Activated CD4-positive, alpha-beta T cell treated with anti-CD3 and anti-CD28 coated beads for 36 hours (primary cell): ENCODE data around the gene AGO1. TPM values are rescaled to one million over a fixed set of nuclear protein-coding genes. Genes with fewer than 3 reads are reported as not detected.

Source experiments
- ATAC-seq: fragments of 200-7000 bp; cut with Tn5 transposase; one replicate; pipeline ENCODE4 v1.10.0; 2021; ENCODE audit warnings: mild to moderate bottlenecking, moderate library complexity
- CTCF ChIA-PET: fragments of 350-600 bp; sonication (Branson Sonifier 250); formaldehyde crosslinking; loops from one replicate; lab custom pipeline; 2021; ENCODE audit warnings: antibody characterized with exemption; lab: Charles Lee
- POLR2A ChIA-PET: fragments of 350-600 bp; sonication (Branson Sonifier 250); formaldehyde crosslinking; loops from one replicate; lab custom pipeline; 2021; ENCODE audit warnings: antibody characterized with exemption, inconsistent platforms; lab: Charles Lee
- DNase-seq: peaks from one replicate; pipeline ENCODE4 v3.0.0-alpha.2; 2020
- H3K27ac Mint-ChIP-seq: one replicate; pipeline ENCODE4 v1.8.0; 2021; ENCODE audit warnings: mixed read lengths
- H3K27me3 Mint-ChIP-seq: one replicate; pipeline ENCODE4 v1.8.0; 2021; ENCODE audit warnings: mixed read lengths
- H3K36me3 Mint-ChIP-seq: one replicate; pipeline ENCODE4 v1.8.0; 2021; ENCODE audit warnings: low read depth, mixed read lengths
- H3K4me1 Mint-ChIP-seq: one replicate; pipeline ENCODE4 v1.8.0; 2021; ENCODE audit warnings: mixed read lengths
- H3K4me3 Mint-ChIP-seq: one replicate; pipeline ENCODE4 v1.8.0; 2021; ENCODE audit warnings: mild to moderate bottlenecking, moderate library complexity, mixed read lengths
- H3K9me3 Mint-ChIP-seq: one replicate; pipeline ENCODE4 v1.8.0; 2021; ENCODE audit warnings: low read depth, mixed read lengths
- intact Hi-C, 2 experiments: fragments of 100-400 bp; cut with DNase I in 1 of 2; cut with micrococcal nuclease in 1 of 2; formaldehyde crosslinking; loops; one replicate each; pipeline versions ENCODE4 v1.14.2 to v1.15.1; 2022 to 2024; cut with DNase I, micrococcal nuclease
- total RNA-seq, 2 experiments: library from RNA; stranded (reverse); gene quantifications; one replicate each; pipeline ENCODE4 v1.2.3, GENCODE V29; 2021

Gene AGO1
- total RNA-seq: 10 to 100 TPM; 31.5 to 34.6 TPM

DNA sequence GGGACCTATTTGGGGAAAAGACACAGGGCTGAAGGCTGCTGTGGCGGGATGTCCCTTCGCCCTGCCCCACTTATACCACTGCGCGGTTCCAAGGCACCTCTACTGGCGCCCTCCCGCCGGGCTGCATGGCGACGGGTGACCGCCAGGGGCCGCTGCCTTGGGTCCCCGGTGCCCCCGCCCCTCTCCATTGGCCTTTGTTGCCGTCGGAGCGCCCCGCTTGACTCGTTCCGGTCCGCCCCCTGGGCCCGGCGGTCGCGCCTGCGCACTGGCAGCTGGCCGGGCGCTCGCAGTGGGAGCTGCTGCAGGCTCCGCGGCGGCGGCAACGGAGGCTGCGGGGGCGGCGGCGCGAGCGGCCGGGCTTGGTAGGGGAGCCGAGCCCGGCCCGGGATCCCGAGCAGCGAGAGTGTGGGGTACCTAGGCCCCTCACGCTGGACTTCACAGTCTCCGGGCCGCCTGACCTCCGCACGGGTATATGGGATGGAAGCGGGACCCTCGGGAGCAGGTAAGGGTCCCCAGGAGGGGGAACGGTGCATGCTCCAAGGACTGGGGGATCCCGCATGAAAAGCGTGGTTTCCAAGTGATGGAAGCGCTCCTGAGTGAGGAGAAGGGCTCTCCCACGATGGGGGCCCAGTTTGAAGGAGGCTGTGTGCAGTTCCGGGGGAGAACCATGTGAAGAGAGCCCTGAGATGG is at the start of gene AGO1:
AGO1 (plus strand) TSS at position 265 of the 690 bp plus-strand sequence; CDS start at position 478, 213 bp downstream.
- Mint-ChIP-seq H3K4me3 (peak within 1 kb of the TSS; percentile 91), H3K27me3 (no peaks in the 10 kb centered on the region), H3K27ac (peak within 1 kb of the TSS; percentile 73), H3K4me1 (peaks cover 46% of the 10 kb centered on the region), H3K36me3 (no peaks in the 10 kb centered on the region), H3K9me3 (no peaks in the 10 kb centered on the region)
- DNase-seq (peak; percentile 98), ATAC-seq (peak; percentile 95)
- intact Hi-C loops: loop anchor here (1.0 to 10.0 kb wide), 12 partner anchors 48 to 851 kb away; partner anchors contain the start of genes ADPRS (in 2 of the 2), AGO3 (in 2 of the 2), CLSPN (in 1 of the 2) and KIAA0319L (in 1 of the 2)
- ChIA-PET POLR2A (interaction anchor here (0.6 to 1.1 kb wide), 2 partner anchors 48 to 302 kb away, joined by 4 to 6 read pairs; partner anchors contain the start of gene AGO3), CTCF (interaction anchor here (0.6 to 2.8 kb wide), 20 partner anchors 9 to 432 kb away, joined by 3 to 17 read pairs (median 4); partner anchors contain the start of genes AGO3 and CLSPN)

DNA sequence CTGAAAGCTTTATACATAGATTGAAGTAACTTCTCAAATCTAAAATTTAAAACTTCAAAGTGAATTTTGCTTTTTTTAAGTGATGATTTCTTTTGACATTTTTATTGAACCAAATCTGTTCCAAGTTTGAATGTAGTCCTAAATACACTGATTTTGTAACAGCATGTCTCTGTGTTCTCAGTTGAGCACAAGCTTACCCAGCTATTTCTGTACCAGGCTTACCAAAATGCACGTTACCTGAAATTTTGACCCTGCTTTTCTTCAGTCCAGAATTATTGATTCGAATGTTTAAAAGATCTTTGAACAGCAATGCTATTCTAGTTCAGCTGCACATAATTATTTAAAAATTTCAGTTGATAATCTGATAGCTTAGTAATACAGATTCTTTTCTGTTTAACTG is 49.6 kb upstream of the AGO1 start:
- CTCF ChIA-PET: interaction anchor here (1.3 kb wide), 1 partner anchor 21 kb away, joined by 3 read pairs; no protein-coding TSS in a partner anchor
- Mint-ChIP-seq H3K4me3 (no peak overlapping the region), H3K27ac (no peak overlapping the region), H3K36me3 (peaks cover 26% of the 10 kb centered on the region), H3K27me3 (no peaks in the 10 kb centered on the region), H3K9me3 (no peaks in the 10 kb centered on the region), H3K4me1 (no peaks in the 10 kb centered on the region)
- POLR2A ChIA-PET: interaction anchor here (0.6 kb wide), 1 partner anchor 16 kb away, joined by 5 read pairs; no protein-coding TSS in a partner anchor
- no peak for DNase-seq
- ATAC-seq: no peak
- intact Hi-C loops: no loop called here

DNA sequence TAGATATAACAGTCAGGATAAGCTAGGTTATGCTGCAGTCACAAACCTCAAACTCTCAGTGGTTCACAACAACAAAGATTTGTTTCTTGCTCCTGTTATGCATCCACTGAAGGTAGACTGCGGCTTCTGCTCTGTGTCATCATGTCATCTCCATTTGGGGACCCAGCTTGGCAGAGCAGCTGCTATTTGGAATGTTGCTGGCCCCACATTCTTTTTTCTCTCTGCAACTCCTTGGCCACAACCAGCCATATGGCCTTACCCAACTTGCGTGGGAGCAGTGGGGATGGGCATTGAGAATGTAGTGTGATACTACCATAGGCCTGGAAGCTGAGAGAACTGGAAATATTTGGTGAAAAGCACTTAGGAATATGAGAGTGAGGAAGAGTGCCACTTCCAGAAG is 48.8 kb upstream of the AGO1 start:
- Mint-ChIP-seq H3K27ac (no peak overlapping the region), H3K4me1 (no peaks in the 10 kb centered on the region), H3K36me3 (peaks cover 26% of the 10 kb centered on the region), H3K27me3 (no peaks in the 10 kb centered on the region), H3K9me3 (no peaks in the 10 kb centered on the region), H3K4me3 (no peak overlapping the region)
- ATAC-seq (no peak), DNase-seq (no peak)
- ChIA-PET CTCF (no interaction called here), POLR2A (interaction anchor here (0.6 kb wide), 1 partner anchor 17 kb away, joined by 5 read pairs; no protein-coding TSS in a partner anchor)
- intact Hi-C loops: no loop called here

- ATAC-seq (no peak), DNase-seq (no peak)
- ChIA-PET CTCF (no interaction called here), POLR2A (no interaction called here)
- Mint-ChIP-seq H3K4me1 (no peaks in the 10 kb centered on the region), H3K27me3 (no peaks in the 10 kb centered on the region), H3K27ac (no peak overlapping the region), H3K4me3 (no peak overlapping the region), H3K36me3 (peaks cover 26% of the 10 kb centered on the region), H3K9me3 (no peaks in the 10 kb centered on the region)
- intact Hi-C loops: no loop called here
Measured at GRCh38 chr1:35835398-35835797, 47.6 kb upstream of the AGO1 start.

DNA sequence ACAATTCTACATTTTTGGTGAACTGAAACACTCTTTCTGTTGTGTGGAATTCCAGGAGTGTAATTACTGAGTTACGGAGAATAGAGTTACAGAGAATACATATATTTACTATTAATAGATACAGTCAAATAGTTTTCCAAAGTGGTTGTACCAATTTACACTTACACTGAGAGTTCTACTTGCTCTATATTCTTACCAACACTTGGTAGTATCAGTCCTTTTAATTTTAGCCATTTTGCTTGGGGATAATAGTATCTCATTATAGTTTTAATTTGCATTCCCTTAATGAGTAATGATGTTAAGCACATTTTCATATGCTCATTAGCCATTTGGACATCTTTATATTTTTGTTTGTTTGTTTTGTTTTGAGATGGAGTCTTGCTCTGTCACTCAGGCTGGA is 46.3 kb upstream of the AGO1 start:
- ATAC-seq: no peak
- intact Hi-C loops: no loop called here
- Mint-ChIP-seq H3K36me3 (peaks cover 26% of the 10 kb centered on the region), H3K4me1 (no peaks in the 10 kb centered on the region), H3K4me3 (no peak overlapping the region), H3K27ac (no peak overlapping the region), H3K9me3 (no peaks in the 10 kb centered on the region), H3K27me3 (no peaks in the 10 kb centered on the region)
- ChIA-PET CTCF (no interaction called here), POLR2A (no interaction called here)
- no peak for DNase-seq

DNA sequence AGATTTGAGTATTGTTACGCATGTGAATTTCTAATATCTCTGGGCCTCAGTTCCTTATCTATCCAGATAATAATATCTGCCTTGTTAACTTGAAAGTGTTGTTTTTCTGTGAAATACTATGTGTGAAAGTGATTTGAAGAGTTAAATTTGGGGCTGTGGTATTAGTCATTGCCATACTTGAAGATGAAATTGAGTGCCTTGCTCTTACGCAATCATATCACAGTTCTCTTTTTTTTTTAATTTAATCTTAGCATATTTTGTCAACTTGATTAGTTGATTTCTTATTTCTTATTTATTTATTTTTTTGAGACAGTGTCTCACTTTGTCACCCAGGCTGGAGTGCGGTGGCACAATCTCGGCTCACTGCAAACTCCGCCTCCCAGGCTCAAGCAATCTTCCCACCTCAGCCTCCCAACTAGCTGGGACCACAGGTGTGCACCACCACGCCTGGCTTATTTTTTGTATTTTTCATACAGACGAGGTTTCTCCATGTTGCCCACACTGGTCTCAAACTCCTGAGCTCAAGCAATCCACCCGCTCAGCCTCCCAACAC is 44.2 kb upstream of the AGO1 start:
- DNase-seq (no peak), ATAC-seq (no peak)
- H3K36me3 Mint-ChIP-seq: peaks cover 22% of the 10 kb centered on the region
- ChIA-PET CTCF (no interaction called here), POLR2A (no interaction called here)
- intact Hi-C loops: no loop called here
- no peaks in the 10 kb centered on the region for H3K9me3 Mint-ChIP-seq
- H3K27ac Mint-ChIP-seq: no peak overlapping the region
- no peak overlapping the region for H3K4me3 Mint-ChIP-seq
- H3K4me1 Mint-ChIP-seq: no peaks in the 10 kb centered on the region
- H3K27me3 Mint-ChIP-seq: no peaks in the 10 kb centered on the region

DNA sequence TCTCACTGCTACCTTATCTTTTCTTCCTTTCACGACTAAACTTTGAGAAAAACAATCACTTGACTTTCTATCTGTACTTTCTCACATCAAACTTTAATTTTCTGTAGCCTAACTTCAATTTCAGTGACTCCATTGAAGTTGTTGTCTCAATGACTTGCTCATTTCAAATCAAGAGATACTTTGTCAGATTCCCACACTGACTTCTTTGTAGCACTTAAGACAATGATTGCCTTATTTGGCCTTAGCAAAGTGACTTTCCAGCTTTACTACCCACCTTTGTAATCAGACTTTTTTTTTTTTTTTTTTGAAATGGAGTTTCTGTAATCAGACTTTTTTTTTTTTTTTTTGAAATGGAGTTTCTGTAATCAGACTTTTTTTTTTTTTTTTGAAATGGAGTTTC is 38.2 kb upstream of the AGO1 start:
- H3K9me3 Mint-ChIP-seq: no peaks in the 10 kb centered on the region
- peaks cover 5% of the 10 kb centered on the region for H3K36me3 Mint-ChIP-seq
- H3K27me3 Mint-ChIP-seq: no peaks in the 10 kb centered on the region
- H3K4me1 Mint-ChIP-seq: no peaks in the 10 kb centered on the region
- no peak for DNase-seq
- no peak overlapping the region for H3K4me3 Mint-ChIP-seq
- ATAC-seq: no peak
- H3K27ac Mint-ChIP-seq: no peak overlapping the region
- CTCF ChIA-PET: no interaction called here
- POLR2A ChIA-PET: no interaction called here
- intact Hi-C loops: no loop called here

- H3K4me1 Mint-ChIP-seq: no peaks in the 10 kb centered on the region
- H3K9me3 Mint-ChIP-seq: no peaks in the 10 kb centered on the region
- DNase-seq: no peak
- CTCF ChIA-PET: no interaction called here
- H3K27ac Mint-ChIP-seq: no peak overlapping the region
- H3K36me3 Mint-ChIP-seq: peaks cover 7% of the 10 kb centered on the region
- no peaks in the 10 kb centered on the region for H3K27me3 Mint-ChIP-seq
- POLR2A ChIA-PET: no interaction called here
- ATAC-seq: no peak
- intact Hi-C loops: no loop called here
- no peak overlapping the region for H3K4me3 Mint-ChIP-seq
Measured at GRCh38 chr1:35845766-35846165, 37.2 kb upstream of the AGO1 start.

- ATAC-seq (no peak), DNase-seq (no peak)
- ChIA-PET CTCF (no interaction called here), POLR2A (no interaction called here)
- Mint-ChIP-seq H3K4me3 (no peak overlapping the region), H3K36me3 (peaks cover 2% of the 10 kb centered on the region), H3K4me1 (no peaks in the 10 kb centered on the region), H3K27me3 (no peaks in the 10 kb centered on the region), H3K9me3 (no peaks in the 10 kb centered on the region), H3K27ac (no peak overlapping the region)
- intact Hi-C loops: no loop called here
Measured at GRCh38 chr1:35847935-35848565, 35.0 kb upstream of the AGO1 start.

- CTCF ChIA-PET: interaction anchor here (1.2 kb wide), 1 partner anchor 33 kb away, joined by 4 read pairs; the partner anchor contains the start of gene AGO1
- H3K27ac Mint-ChIP-seq: no peak overlapping the region
- ATAC-seq (no peak), DNase-seq (no peak)
- H3K9me3 Mint-ChIP-seq: no peaks in the 10 kb centered on the region
- H3K4me1 Mint-ChIP-seq: no peaks in the 10 kb centered on the region
- intact Hi-C loops: no loop called here
- H3K27me3 Mint-ChIP-seq: no peaks in the 10 kb centered on the region
- no peak overlapping the region for H3K4me3 Mint-ChIP-seq
- POLR2A ChIA-PET: no interaction called here
- H3K36me3 Mint-ChIP-seq: peaks cover 5% of the 10 kb centered on the region
Measured at GRCh38 chr1:35850051-35850450, 33.0 kb upstream of the AGO1 start.

DNA sequence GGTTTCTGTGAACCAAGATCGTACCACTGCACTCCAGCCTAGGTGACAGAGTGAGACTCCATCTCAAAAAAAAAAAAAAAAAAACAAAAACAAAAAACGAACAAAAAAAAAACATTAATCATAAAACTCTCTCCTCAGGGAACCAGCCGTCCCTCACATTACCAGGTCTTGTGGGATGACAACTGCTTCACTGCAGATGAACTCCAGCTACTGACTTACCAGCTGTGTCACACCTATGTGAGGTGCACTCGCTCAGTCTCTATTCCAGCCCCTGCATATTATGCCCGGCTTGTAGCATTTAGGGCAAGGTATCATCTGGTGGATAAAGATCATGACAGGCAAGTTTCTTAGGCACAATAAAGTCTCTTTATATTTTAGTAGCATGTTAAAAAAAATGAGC is 32.3 kb upstream of the AGO1 start:
- H3K27ac Mint-ChIP-seq: no peak overlapping the region
- ChIA-PET POLR2A (no interaction called here), CTCF (interaction anchor here (0.6 to 1.2 kb wide), 2 partner anchors 32 to 228 kb away, joined by 4 read pairs; partner anchors contain the start of gene AGO1)
- no peaks in the 10 kb centered on the region for H3K27me3 Mint-ChIP-seq
- DNase-seq: no peak
- H3K9me3 Mint-ChIP-seq: no peaks in the 10 kb centered on the region
- ATAC-seq: no peak
- no peak overlapping the region for H3K4me3 Mint-ChIP-seq
- intact Hi-C loops: no loop called here
- H3K4me1 Mint-ChIP-seq: no peaks in the 10 kb centered on the region
- peaks cover 5% of the 10 kb centered on the region for H3K36me3 Mint-ChIP-seq
